Esophagus muscularis mucosa (tissue), 4 donors: ENCODE results near the gene SHH. TPM values are rescaled to one million over a fixed set of nuclear protein-coding genes. Genes with fewer than 3 reads are reported as not detected.

Source experiments
- DNase-seq: peaks from one replicate; pipeline ENCODE4 v3.0.0-alpha.2; 2017; ENCODE audit errors: extremely low spot score
- H3K27ac ChIP-seq, 4 donors: fragments of 200-600 bp; sonication (generic); replicated peaks in 1 of 4; 1 replicate in 3 of 4; 2 replicates in 1 of 4; pipeline ENCODE4 v1.5.1; 2016 to 2019; ENCODE audit warnings: mild to moderate bottlenecking in 1 of 4
- H3K27me3 ChIP-seq, 4 donors: fragments of 200-600 bp; sonication (generic); one replicate each; pipeline versions ENCODE4 v1.5.1 to v1.6.0; 2016 to 2019
- H3K36me3 ChIP-seq, 4 donors: fragments of 200-600 bp; sonication (generic); one replicate each; pipeline ENCODE4 v1.5.1; 2016 to 2019
- H3K4me1 ChIP-seq, 4 donors: fragments of 200-600 bp; sonication (generic); one replicate each; pipeline ENCODE4 v1.5.1; 2016 to 2019
- H3K4me3 ChIP-seq, 4 donors: fragments of 200-600 bp; sonication (generic); 1 replicate in 2 of 4; 2 replicates in 2 of 4; pipeline ENCODE4 v1.5.1; 2016 to 2019; ENCODE audit warnings: mild to moderate bottlenecking in 4 of 4, moderate library complexity in 1 of 4
- H3K9me3 ChIP-seq, 4 donors: fragments of 200-600 bp; sonication (generic); 1 replicate in 3 of 4; 2 replicates in 1 of 4; pipeline ENCODE4 v1.5.1; 2016 to 2019
- CTCF ChIP-seq, 3 experiments: fragments of 200-600 bp in 2 of 3; fragments of 450-650 bp in 1 of 3; sonication (generic) in 2 of 3; IDR thresholded peaks; one replicate each; pipeline ENCODE4 v1.5.1; 2017 to 2019; ENCODE audit warnings: antibody characterized with exemption in 3 of 3, mild to moderate bottlenecking in 2 of 3, moderate library complexity in 1 of 3
- EP300 ChIP-seq: sonication (generic); formaldehyde crosslinking; IDR thresholded peaks from one replicate; pipeline ENCODE4 v1.6.1; 2017; ENCODE audit warnings: antibody characterized with exemption
- POLR2A ChIP-seq: fragments of 450-650 bp; IDR thresholded peaks from one replicate; pipeline ENCODE4 v1.6.1; 2017; ENCODE audit warnings: antibody characterized with exemption, moderate library complexity, mild to moderate bottlenecking, low read depth
- POLR2AphosphoS5 ChIP-seq, 2 donors: sonication (generic); formaldehyde crosslinking; IDR thresholded peaks; one replicate each; pipeline ENCODE4 v1.6.1; 2017; ENCODE audit warnings: antibody characterized with exemption in 2 of 2
- whole genome bisulfite sequencing: methylation state at CpG from one replicate; pipeline ENCODE4 v1.1.5; 2018; 5-methylcytosine and 5-hydroxymethylcytosine counted together
- intact Hi-C: fragments of 100-400 bp; cut with DNase I; formaldehyde crosslinking; loops from one replicate; pipeline ENCODE4 v1.15.1; 2023
- total RNA-seq, 4 donors: library from RNA; depleted of rRNA; stranded (reverse); fragments of >200 nt; gene quantifications; one replicate each; pipeline versions ENCODE4 v1.1.0 to v1.2.1, GENCODE V29; 2016

Gene SHH
- total RNA-seq, 4 donors from 2014 or later, result not detected

- Histone ChIP-seq H3K27me3 (peaks cover 0 to 64% (median 15%) of the 10 kb centered on the region in 4 donors), H3K4me1 (peaks cover 8 to 10% (median 9%) of the 10 kb centered on the region in 4 donors), H3K36me3 (no peaks in the 10 kb centered on the region), H3K9me3 (no peaks in the 10 kb centered on the region), H3K4me3 (no peak overlapping the region), H3K27ac (no peak overlapping the region)
- 75% methylated on average over 6 of the region's 8 CpGs for WGBS
- intact Hi-C loops, result loop anchor here (5.0 to 10.0 kb wide), 2 partner anchors 676 to 1019 kb away; no protein-coding TSS in a partner anchor
- TF ChIP-seq CTCF (IDR thresholded peaks at IDR 0.05), result no peak
- TF ChIP-seq EP300, result no peak
- TF ChIP-seq POLR2A, result no peak
- no peak for TF ChIP-seq POLR2AphosphoS5 (IDR thresholded peaks at IDR 0.05)
- DNase-seq, result no peak
Observed at GRCh38 chr7:155795951-155796350, 16.3 kb downstream of the SHH start.

GRCh38 chr7:155795401-155795800, 16.9 kb downstream of the SHH start:
- H3K4me3 ChIP-seq, result no peak overlapping the region
- no peak for TF ChIP-seq CTCF (IDR thresholded peaks at IDR 0.05)
- no peak for TF ChIP-seq POLR2A
- TF ChIP-seq EP300, result no peak
- TF ChIP-seq POLR2AphosphoS5 (IDR thresholded peaks at IDR 0.05), result no peak
- no peaks in the 10 kb centered on the region for H3K9me3 ChIP-seq
- H3K27me3 ChIP-seq, result peaks cover 0 to 60% (median 12%) of the 10 kb centered on the region in 4 donors
- no peak overlapping the region for H3K27ac ChIP-seq
- H3K36me3 ChIP-seq, result no peaks in the 10 kb centered on the region
- 72% methylated on average over 5 of the region's 7 CpGs for WGBS
- intact Hi-C loops, result loop anchor here (5.0 to 10.0 kb wide), 2 partner anchors 677 to 1019 kb away; no protein-coding TSS in a partner anchor
- DNase-seq, result no peak
- peaks cover 8 to 10% (median 9%) of the 10 kb centered on the region in 4 donors for H3K4me1 ChIP-seq

GRCh38 chr7:155794196-155794595, 18.1 kb downstream of the SHH start:
- intact Hi-C loops, result loop anchor here (10.0 kb wide), 1 partner anchor 1021 kb away; no protein-coding TSS in a partner anchor
- Histone ChIP-seq H3K36me3 (no peaks in the 10 kb centered on the region), H3K4me1 (peaks cover 8 to 10% (median 9%) of the 10 kb centered on the region in 4 donors), H3K9me3 (no peaks in the 10 kb centered on the region), H3K27me3 (peaks cover 0 to 56% (median 12%) of the 10 kb centered on the region in 4 donors), H3K27ac (no peak overlapping the region), H3K4me3 (no peak overlapping the region)
- 85% methylated on average over 9 of the region's 9 CpGs for WGBS
- no peak for DNase-seq
- TF ChIP-seq CTCF (IDR thresholded peaks at IDR 0.05), result no peak
- TF ChIP-seq POLR2A, result no peak
- TF ChIP-seq POLR2AphosphoS5 (IDR thresholded peaks at IDR 0.05), result no peak
- TF ChIP-seq EP300, result no peak

GRCh38 chr7:155793720-155794119, 18.5 kb downstream of the SHH start:
- no peak for DNase-seq
- 78% methylated on average over 4 of the region's 4 CpGs for WGBS
- H3K36me3 ChIP-seq, result no peaks in the 10 kb centered on the region
- H3K9me3 ChIP-seq, result no peaks in the 10 kb centered on the region
- peaks cover 8 to 10% (median 9%) of the 10 kb centered on the region in 4 donors for H3K4me1 ChIP-seq
- no peak for TF ChIP-seq CTCF (IDR thresholded peaks at IDR 0.05)
- TF ChIP-seq POLR2AphosphoS5 (IDR thresholded peaks at IDR 0.05), result no peak
- no peak for TF ChIP-seq POLR2A
- TF ChIP-seq EP300, result no peak
- H3K27ac ChIP-seq, result no peak overlapping the region
- H3K27me3 ChIP-seq, result peaks cover 0 to 56% (median 12%) of the 10 kb centered on the region in 4 donors
- intact Hi-C loops, result loop anchor here (10.0 kb wide), 1 partner anchor 1021 kb away; no protein-coding TSS in a partner anchor
- no peak overlapping the region for H3K4me3 ChIP-seq
